Left lung (tissue), 10 donors: ENCODE measurements around the gene RELT. TPM values are rescaled to one million over a fixed set of nuclear protein-coding genes. Genes with fewer than 3 reads are reported as not detected.
A peak's percentile ranks its signal among the peaks of the same experiment; 100 is the strongest.

Experiments
- ATAC-seq: fragments of 200-7000 bp; cut with Tn5 transposase; one replicate; pipeline ENCODE4 v1.9.1; 2020; ENCODE audit warnings: moderate library complexity
- DNase-seq, 4 donors: peaks; one replicate each; pipeline ENCODE4 v3.0.0-alpha.2; 2013 to 2020
- H3K27ac ChIP-seq, 2 donors: fragments of 200-600 bp; sonication (generic) in 1 of 2; one replicate each; pipeline versions ENCODE4 v1.5.0 to v1.8.0; 2020 to 2021
- H3K27me3 ChIP-seq, 2 donors: fragments of 200-600 bp; sonication (generic) in 1 of 2; one replicate each; pipeline versions ENCODE4 v1.5.0 to v1.8.0; 2020 to 2021
- H3K36me3 ChIP-seq, 2 donors: fragments of 200-600 bp; sonication (generic) in 1 of 2; one replicate each; pipeline versions ENCODE4 v1.5.0 to v1.8.0; 2020 to 2021
- H3K4me1 ChIP-seq, 2 donors: fragments of 200-600 bp; one replicate each; pipeline ENCODE4 v1.8.0; 2021
- H3K4me3 ChIP-seq, 2 donors: fragments of 200-600 bp; sonication (generic) in 1 of 2; one replicate each; pipeline versions ENCODE4 v1.5.0 to v1.8.0; 2020 to 2021; ENCODE audit warnings: mild to moderate bottlenecking in 1 of 2
- H3K9me3 ChIP-seq, 2 donors: fragments of 200-600 bp; sonication (generic) in 1 of 2; one replicate each; pipeline versions ENCODE4 v1.5.0 to v1.8.0; 2020 to 2021
- CTCF ChIP-seq, 2 donors: fragments of 200-600 bp; sonication (generic) in 1 of 2; IDR thresholded peaks; one replicate each; pipeline versions ENCODE4 v1.5.0 to v1.8.0; 2021; ENCODE audit warnings: antibody characterized with exemption in 2 of 2
- intact Hi-C, 2 donors: fragments of 100-400 bp; cut with DNase I; formaldehyde crosslinking; loops; one replicate each; pipeline versions ENCODE4 v1.11.2 to v1.14.2; 2022
- polyA plus RNA-seq, 6 donors: library from polyadenylated mRNA; unstranded; fragments of 120-200 nt; gene quantifications; one replicate each; pipeline ENCODE4 v1.2.1, GENCODE V29; 2013; ENCODE audit not compliant: insufficient read length in 6 of 6
- total RNA-seq, 2 donors: library from RNA; stranded (reverse); fragmentation: NEBNext Ultra II Directional; extraction: Animal tissue kit (Norgen Biotek cat#: 25700); gene quantifications; one replicate each; pipeline ENCODE4 v1.2.1, GENCODE V29; 2021
- donor health status: DM: no; HTN: yes; CAD: no.
- donor health status: DM: no; HTN: no; CAD: no.

The RELT gene
- total and polyA plus RNA-seq, 8 donors = 2.7 to 30.7 (median 4.0) TPM

GRCh38 chr11:73404048-73404447 is 27.8 kb downstream of the RELT start:
- H3K27me3 ChIP-seq = no peaks in the 10 kb centered on the region
- no peak overlapping the region for H3K4me3 ChIP-seq
- H3K9me3 ChIP-seq = no peaks in the 10 kb centered on the region
- intact Hi-C loops = no loop called here
- ATAC-seq (peak; percentile 92), DNase-seq (peak in 3 of 4 donors; percentile 46 to 75 (median 74))
- H3K36me3 ChIP-seq = peaks cover 0 to 62% of the 10 kb centered on the region in 2 donors
- no peak overlapping the region for H3K27ac ChIP-seq
- H3K4me1 ChIP-seq = peaks cover 0 to 29% of the 10 kb centered on the region in 2 donors
- peak; percentile 57 to 58 for TF ChIP-seq CTCF (IDR thresholded peaks at IDR 0.05)

GRCh38 chr11:73404506-73405145 is 28.4 kb downstream of the RELT start:
- Histone ChIP-seq H3K27ac (peak overlapping the region in 1 of 2 donors; percentile 19), H3K4me3 (no peak overlapping the region), H3K27me3 (no peaks in the 10 kb centered on the region), H3K4me1 (peaks cover 0 to 29% of the 10 kb centered on the region in 2 donors), H3K36me3 (peaks cover 0 to 65% of the 10 kb centered on the region in 2 donors), H3K9me3 (no peaks in the 10 kb centered on the region)
- no peak for ATAC-seq
- intact Hi-C loops = no loop called here
- no peak for DNase-seq
- TF ChIP-seq CTCF (IDR thresholded peaks at IDR 0.05) = no peak

GRCh38 chr11:73405146-73405510 is 28.9 kb downstream of the RELT start:
- no peak overlapping the region for H3K4me3 ChIP-seq
- no peaks in the 10 kb centered on the region for H3K27me3 ChIP-seq
- H3K4me1 ChIP-seq = peaks cover 0 to 29% of the 10 kb centered on the region in 2 donors
- H3K36me3 ChIP-seq = peaks cover 0 to 68% of the 10 kb centered on the region in 2 donors
- no peaks in the 10 kb centered on the region for H3K9me3 ChIP-seq
- intact Hi-C loops = no loop called here
- no peak for TF ChIP-seq CTCF (IDR thresholded peaks at IDR 0.05)
- peak overlapping the region in 1 of 2 donors; percentile 19 for H3K27ac ChIP-seq
- no peak for ATAC-seq
- DNase-seq = no peak

- H3K4me3 ChIP-seq = no peak overlapping the region
- H3K27me3 ChIP-seq = no peaks in the 10 kb centered on the region
- intact Hi-C loops = no loop called here
- ATAC-seq = no peak
- DNase-seq = no peak
- no peak for TF ChIP-seq CTCF (IDR thresholded peaks at IDR 0.05)
- peaks cover 0 to 29% of the 10 kb centered on the region in 2 donors for H3K4me1 ChIP-seq
- H3K36me3 ChIP-seq = peaks cover 0 to 77% of the 10 kb centered on the region in 2 donors
- H3K9me3 ChIP-seq = no peaks in the 10 kb centered on the region
- H3K27ac ChIP-seq = no peak overlapping the region
Measured at GRCh38 chr11:73406131-73406530, 29.9 kb downstream of the RELT start.

GRCh38 chr11:73406619-73407018 is 30.4 kb downstream of the RELT start:
- Histone ChIP-seq H3K4me1 (peaks cover 0 to 29% of the 10 kb centered on the region in 2 donors), H3K9me3 (no peaks in the 10 kb centered on the region), H3K27ac (no peak overlapping the region), H3K4me3 (no peak overlapping the region), H3K36me3 (peaks cover 0 to 77% of the 10 kb centered on the region in 2 donors), H3K27me3 (no peaks in the 10 kb centered on the region)
- TF ChIP-seq CTCF (IDR thresholded peaks at IDR 0.05) = no peak
- ATAC-seq (no peak), DNase-seq (no peak)
- intact Hi-C loops = no loop called here
